ENCODE data around the gene ERC2. TPM values are rescaled to one million over a fixed set of nuclear protein-coding genes. Genes with fewer than 3 reads are reported as not detected.

The ERC2 gene
- total RNA-seq, 1 donor from 2014 or later: 0.11 TPM

- intact Hi-C loops (cut with DNase I): no loop called here
- Histone ChIP-seq H3K9me3 (no peaks in the 10 kb centered on the region), H3K27ac (no peak overlapping the region), H3K4me3 (no peak overlapping the region), H3K36me3 (no peaks in the 10 kb centered on the region), H3K27me3 (no peaks in the 10 kb centered on the region), H3K4me1 (no peaks in the 10 kb centered on the region)
- TF ChIP-seq, protein P1, sequence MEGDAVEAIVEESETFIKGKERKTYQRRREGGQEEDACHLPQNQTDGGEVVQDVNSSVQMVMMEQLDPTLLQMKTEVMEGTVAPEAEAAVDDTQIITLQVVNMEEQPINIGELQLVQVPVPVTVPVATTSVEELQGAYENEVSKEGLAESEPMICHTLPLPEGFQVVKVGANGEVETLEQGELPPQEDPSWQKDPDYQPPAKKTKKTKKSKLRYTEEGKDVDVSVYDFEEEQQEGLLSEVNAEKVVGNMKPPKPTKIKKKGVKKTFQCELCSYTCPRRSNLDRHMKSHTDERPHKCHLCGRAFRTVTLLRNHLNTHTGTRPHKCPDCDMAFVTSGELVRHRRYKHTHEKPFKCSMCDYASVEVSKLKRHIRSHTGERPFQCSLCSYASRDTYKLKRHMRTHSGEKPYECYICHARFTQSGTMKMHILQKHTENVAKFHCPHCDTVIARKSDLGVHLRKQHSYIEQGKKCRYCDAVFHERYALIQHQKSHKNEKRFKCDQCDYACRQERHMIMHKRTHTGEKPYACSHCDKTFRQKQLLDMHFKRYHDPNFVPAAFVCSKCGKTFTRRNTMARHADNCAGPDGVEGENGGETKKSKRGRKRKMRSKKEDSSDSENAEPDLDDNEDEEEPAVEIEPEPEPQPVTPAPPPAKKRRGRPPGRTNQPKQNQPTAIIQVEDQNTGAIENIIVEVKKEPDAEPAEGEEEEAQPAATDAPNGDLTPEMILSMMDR (IDR thresholded peaks at IDR 0.05): no peak
- DNase-seq (ENCODE audit: low spot score in 2 of 2): no peak
Measured at GRCh38 chr3:55692957-55693558, 775.2 kb downstream of the ERC2 start.

- intact Hi-C loops (cut with DNase I): no loop called here
- DNase-seq (ENCODE audit: low spot score in 2 of 2): no peak
- H3K36me3 ChIP-seq: no peaks in the 10 kb centered on the region
- no peaks in the 10 kb centered on the region for H3K9me3 ChIP-seq
- TF ChIP-seq, protein P1 (IDR thresholded peaks at IDR 0.05): no peak
- H3K4me3 ChIP-seq: no peak overlapping the region
- H3K27ac ChIP-seq: no peak overlapping the region
- H3K27me3 ChIP-seq: no peaks in the 10 kb centered on the region
- H3K4me1 ChIP-seq: no peaks in the 10 kb centered on the region
Measured at GRCh38 chr3:55692295-55692956, 775.8 kb downstream of the ERC2 start.

- no peak for DNase-seq (ENCODE audit: low spot score in 2 of 2)
- TF ChIP-seq, protein P1 (IDR thresholded peaks at IDR 0.05): no peak
- H3K9me3 ChIP-seq: no peaks in the 10 kb centered on the region
- H3K36me3 ChIP-seq: no peaks in the 10 kb centered on the region
- no peaks in the 10 kb centered on the region for H3K27me3 ChIP-seq
- H3K4me1 ChIP-seq: no peaks in the 10 kb centered on the region
- intact Hi-C loops (cut with DNase I): no loop called here
- H3K4me3 ChIP-seq: no peak overlapping the region
- no peak overlapping the region for H3K27ac ChIP-seq
Measured at GRCh38 chr3:55691141-55691540, 777.1 kb downstream of the ERC2 start.

- H3K27ac ChIP-seq: no peak overlapping the region
- no peaks in the 10 kb centered on the region for H3K4me1 ChIP-seq
- H3K27me3 ChIP-seq: no peaks in the 10 kb centered on the region
- intact Hi-C loops (cut with DNase I): no loop called here
- no peaks in the 10 kb centered on the region for H3K9me3 ChIP-seq
- no peak overlapping the region for H3K4me3 ChIP-seq
- H3K36me3 ChIP-seq: no peaks in the 10 kb centered on the region
- no peak for DNase-seq (ENCODE audit: low spot score in 2 of 2)
- TF ChIP-seq, protein P1 (IDR thresholded peaks at IDR 0.05): no peak
Measured at GRCh38 chr3:55690726-55691125, 777.5 kb downstream of the ERC2 start.

- TF ChIP-seq, protein P1 (IDR thresholded peaks at IDR 0.05): no peak
- DNase-seq (ENCODE audit: low spot score in 2 of 2): no peak
- intact Hi-C loops (cut with DNase I): no loop called here
- Histone ChIP-seq H3K36me3 (no peaks in the 10 kb centered on the region), H3K27ac (no peak overlapping the region), H3K9me3 (no peaks in the 10 kb centered on the region), H3K4me1 (no peaks in the 10 kb centered on the region), H3K4me3 (no peak overlapping the region), H3K27me3 (no peaks in the 10 kb centered on the region)
Measured at GRCh38 chr3:55690177-55690576, 778.1 kb downstream of the ERC2 start.
